A172 (cell line): ENCODE measurements around the gene SNAP25. TPM values are rescaled to one million over a fixed set of nuclear protein-coding genes. Genes with fewer than 3 reads are reported as not detected.

ENCODE experiments used
- DNase-seq: peaks from one replicate; pipeline ENCODE4 v3.0.0-alpha.2; 2015; ENCODE audit warnings: low spot score
- total RNA-seq: library from RNA; depleted of rRNA; stranded (reverse); fragments of >200 nt; shearing (Covaris generic); gene quantifications from 2 replicates; pipeline ENCODE4 v1.2.3, GENCODE V29; 2014; rRNA removed

Gene SNAP25
- total RNA-seq: 0.12 TPM in 1 of 2 replicates, not detected in the other

- DNase-seq: peak; percentile 74
Observed at GRCh38 chr20:10218536-10219451, at the start of gene SNAP25. SNAP25 (plus strand) TSS chr20:10218830; CDS start chr20:10275492, 56,662 bp downstream.

GRCh38 chr20:10169752-10170151 lies 48.9 kb upstream of the SNAP25 start:
- DNase-seq: no peak

GRCh38 chr20:10170261-10170660 lies 48.4 kb upstream of the SNAP25 start:
- no peak for DNase-seq

DNA sequence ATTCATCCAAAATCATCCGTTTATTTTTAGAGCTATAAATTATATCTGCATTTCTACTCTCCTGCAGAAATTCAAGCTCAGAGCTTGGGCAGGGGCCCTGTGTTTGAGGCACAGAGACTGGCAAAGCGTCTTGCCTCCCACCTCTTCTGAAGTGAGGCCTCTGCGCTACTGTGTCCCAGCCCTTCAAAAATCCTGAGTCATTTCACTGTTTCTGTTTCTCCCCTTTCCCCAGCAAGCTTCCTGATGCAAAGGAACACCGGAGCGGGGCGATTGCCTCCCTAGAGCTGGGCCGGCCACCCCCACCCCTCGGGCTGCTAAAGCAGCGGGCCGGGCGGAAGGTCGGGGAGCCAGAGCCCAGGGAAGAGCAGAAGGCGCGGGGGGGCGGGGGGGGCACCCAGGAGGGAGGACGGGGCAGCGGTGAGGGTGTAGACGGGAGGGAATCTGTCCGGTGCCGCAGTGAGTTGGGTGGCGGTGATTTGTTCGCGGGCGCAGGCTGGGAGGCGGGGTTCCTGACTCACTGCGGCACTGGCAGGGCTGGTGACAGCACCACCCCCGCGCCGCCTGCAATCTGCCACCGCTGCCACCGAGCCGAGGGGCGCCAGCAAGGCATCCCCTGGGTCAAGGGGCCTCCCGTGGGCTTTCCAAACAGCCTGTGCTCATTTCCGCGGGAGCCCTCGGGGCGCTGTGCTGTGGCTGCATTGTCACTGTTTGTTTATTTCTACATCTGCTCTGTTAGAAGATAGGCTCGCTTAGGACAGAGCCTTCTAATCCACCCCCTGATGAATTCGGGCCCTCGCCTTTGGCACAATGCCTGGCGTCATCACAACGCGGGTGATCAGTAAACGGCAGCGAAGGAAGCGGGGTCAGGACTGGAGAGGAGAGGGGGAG lies 46.5 kb upstream of the SNAP25 start:
- DNase-seq: peak; percentile 54

DNA sequence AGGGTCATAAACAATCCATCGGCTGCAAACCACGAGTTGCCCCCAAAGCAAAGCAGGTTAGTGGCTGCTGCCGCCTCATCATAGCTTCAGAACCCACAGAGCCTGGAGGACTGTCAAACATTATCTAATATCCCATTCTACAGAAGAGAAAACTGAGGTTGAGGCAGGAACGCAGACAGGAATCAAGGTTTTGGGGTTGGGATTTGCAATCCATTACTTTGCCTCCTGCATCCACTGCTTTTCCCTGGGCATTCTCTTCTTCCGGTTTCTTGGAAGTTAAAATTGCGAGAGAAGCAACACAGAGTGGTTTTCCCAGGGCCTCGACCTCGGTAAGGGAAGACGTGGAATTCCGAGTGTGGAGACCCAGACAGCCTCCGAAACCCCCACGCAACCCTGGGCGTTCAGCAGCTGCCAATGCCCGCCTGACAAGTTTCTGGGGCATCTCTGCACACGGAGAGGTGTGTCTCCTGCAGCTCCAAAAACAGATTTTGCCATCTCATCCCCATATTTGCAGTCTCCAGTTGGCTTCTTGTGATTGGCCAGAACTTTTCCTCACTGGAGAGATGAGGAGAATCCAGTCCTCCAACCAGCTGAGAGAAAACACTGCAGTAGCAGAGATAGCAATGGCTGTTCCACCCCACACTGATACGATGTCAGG lies 45.5 kb upstream of the SNAP25 start:
- no peak for DNase-seq

- no peak for DNase-seq
Observed at GRCh38 chr20:10174400-10174799, 44.2 kb upstream of the SNAP25 start.

DNA sequence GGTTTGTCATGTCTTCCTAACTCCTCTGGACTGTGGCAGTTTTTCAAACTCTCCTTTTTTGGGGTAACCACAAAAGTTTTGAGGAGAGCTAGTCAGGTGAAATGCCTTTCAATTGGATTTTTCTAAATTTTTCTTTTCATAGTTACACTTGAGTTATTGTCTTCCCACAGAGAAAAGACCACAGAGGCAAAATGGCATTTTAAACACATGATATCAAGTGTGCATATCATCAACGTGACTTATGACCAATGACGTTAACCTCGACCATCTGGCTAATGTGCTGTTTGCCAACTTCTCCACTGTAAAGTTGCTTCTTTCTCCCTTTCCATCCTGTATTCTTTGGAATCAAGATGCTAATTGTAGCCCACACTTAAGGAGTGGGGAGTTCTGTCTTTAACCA lies 41.3 kb upstream of the SNAP25 start:
- DNase-seq: no peak

GRCh38 chr20:10178091-10178490 lies 40.5 kb upstream of the SNAP25 start:
- no peak for DNase-seq

- no peak for DNase-seq
Observed at GRCh38 chr20:10178727-10179313, 39.8 kb upstream of the SNAP25 start.

GRCh38 chr20:10179574-10180298 lies 38.9 kb upstream of the SNAP25 start:
- peak; percentile 28 for DNase-seq

- no peak for DNase-seq
Observed at GRCh38 chr20:10180651-10181235, 37.9 kb upstream of the SNAP25 start.

GRCh38 chr20:10185741-10186558 lies 32.7 kb upstream of the SNAP25 start:
- no peak for DNase-seq

DNA sequence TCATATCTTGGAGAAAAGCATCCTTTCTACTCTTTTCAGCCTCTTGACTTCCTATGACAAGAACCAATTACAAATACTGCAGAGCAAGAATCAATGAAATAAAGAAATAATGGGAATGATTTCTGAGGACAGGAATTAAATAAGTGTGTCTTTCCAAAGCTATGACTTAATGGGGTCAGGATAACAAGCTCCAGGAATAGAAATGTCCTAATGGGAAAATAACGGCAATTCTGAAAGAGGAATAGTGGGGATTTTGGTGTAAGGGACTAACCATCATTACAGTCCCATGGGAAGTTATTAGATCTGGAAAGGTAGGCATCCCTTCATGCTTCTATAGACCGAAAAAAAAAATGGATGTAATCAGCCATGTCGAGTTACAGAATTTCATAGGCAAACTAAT lies 28.2 kb upstream of the SNAP25 start:
- DNase-seq: no peak

DNA sequence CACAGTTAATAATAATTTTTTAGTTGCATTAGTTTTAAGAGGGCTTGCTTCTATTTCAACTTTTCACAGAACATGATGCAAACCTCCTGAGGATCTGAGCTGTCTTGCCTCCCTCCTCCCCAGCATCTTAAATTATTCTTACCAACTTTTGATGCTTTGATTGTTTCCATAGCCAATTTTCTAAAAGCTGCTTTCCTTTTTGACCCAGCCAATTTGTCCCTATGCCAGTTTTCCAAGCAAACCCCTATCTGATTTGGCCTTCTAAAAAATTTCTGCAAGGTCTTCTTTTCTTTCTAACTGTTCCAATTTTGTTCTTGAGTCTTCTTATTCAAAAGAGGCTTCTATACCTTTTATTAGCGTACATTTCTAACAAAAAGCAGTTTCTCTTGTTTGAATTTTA lies 26.5 kb upstream of the SNAP25 start:
- DNase-seq: no peak

DNA sequence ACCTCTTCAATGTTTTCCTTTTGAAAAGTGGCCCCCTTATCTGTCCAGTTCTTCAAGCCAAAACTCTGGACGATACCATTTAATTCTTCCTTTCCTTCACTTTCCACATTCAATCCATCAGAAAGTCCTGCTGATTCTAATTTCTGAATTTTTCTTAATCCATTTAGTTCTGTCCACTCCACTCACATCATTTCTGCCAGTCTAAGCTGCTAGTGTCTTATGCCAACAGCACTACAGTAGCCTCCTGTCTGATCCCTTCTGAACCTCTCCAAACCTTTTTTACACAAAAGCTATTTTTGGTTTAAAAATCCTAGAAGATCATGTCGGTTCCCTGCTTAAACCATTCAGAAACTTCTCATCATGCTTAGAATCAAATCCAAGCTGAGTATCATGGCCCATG lies 24.5 kb upstream of the SNAP25 start:
- no peak for DNase-seq

GRCh38 chr20:10200330-10200729 lies 18.3 kb upstream of the SNAP25 start:
- DNase-seq: no peak

DNA sequence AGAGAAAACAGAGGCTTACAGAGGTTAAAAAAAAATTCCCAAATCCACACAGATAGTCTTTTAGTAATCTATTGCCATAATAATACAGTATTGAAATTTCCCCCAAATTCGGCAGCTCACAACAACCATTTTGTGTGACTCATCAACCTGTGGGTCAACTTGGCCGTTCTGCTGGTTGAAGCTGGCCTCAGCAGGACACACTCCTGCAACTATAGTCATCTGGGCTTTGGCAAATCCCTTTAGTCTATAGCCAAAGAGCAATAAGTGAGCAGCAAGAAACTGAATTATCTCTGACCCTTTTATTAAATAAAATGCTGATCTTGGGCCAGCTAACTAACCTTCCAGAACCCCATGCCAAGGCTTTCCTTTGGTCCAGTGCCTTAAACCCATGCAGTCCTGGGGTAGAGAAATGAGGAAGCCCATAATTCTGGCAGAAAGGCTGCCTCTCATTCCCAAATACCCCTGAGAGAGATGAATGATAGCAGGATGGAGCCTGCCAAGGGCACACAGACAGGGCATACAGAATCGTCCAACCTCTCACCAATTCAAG lies 17.2 kb upstream of the SNAP25 start:
- no peak for DNase-seq

DNA sequence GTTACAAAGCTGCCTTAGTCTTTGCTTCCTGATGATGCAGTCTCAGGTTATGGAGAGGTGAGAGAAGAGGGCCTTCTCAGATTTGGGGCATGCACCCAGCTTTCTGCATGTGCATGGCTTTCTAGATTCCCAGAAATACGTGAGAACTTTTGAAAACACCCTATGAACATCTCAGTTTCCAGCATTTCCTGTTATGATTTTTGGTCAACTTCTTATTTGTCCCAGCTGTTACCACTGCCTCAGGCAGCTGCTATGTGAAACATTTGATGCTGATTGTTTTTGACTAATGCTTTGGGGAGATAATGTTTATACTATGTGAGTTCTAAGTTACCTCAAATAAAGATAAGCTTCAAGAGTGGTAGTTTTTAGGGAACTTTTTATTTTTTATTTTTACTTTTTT lies 9.5 kb upstream of the SNAP25 start:
- no peak for DNase-seq

DNA sequence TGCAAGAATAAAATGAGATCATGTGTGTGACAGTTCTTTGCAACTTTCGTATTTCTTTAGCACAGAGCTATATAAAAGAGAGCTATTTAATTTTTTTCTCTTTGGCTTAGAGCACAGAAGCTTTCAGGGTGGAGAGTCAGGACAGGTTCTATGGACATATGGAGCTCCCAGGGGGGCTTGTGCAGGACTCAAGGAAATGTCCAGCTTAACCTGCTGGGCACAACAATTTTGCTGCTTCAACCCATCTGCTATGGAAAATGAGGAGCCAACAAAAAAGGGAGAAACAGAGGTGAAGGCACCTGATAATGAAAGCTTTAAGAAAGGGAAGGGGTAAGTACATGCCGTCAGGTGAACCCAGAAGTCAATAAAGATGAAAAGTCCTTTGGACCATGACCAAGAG lies 5.1 kb upstream of the SNAP25 start:
- no peak for DNase-seq
